PFSK-1 (cell line): Measurements from ENCODE around the gene CFAP73.

ENCODE experiments used
- POLR2AphosphoS5 ChIP-seq: IDR thresholded peaks from 2 replicates; pipeline ENCODE4 v1.6.1; 2012; ENCODE audit warnings: low read depth, mild to moderate bottlenecking, control low read depth, low read length, moderate library complexity
- SIN3A ChIP-seq: IDR thresholded peaks from 2 replicates; pipeline ENCODE4 v1.6.1; 2012; ENCODE audit warnings: mild to moderate bottlenecking, low read length, moderate library complexity, borderline replicate concordance; ENCODE audit not compliant: insufficient read depth

DNA sequence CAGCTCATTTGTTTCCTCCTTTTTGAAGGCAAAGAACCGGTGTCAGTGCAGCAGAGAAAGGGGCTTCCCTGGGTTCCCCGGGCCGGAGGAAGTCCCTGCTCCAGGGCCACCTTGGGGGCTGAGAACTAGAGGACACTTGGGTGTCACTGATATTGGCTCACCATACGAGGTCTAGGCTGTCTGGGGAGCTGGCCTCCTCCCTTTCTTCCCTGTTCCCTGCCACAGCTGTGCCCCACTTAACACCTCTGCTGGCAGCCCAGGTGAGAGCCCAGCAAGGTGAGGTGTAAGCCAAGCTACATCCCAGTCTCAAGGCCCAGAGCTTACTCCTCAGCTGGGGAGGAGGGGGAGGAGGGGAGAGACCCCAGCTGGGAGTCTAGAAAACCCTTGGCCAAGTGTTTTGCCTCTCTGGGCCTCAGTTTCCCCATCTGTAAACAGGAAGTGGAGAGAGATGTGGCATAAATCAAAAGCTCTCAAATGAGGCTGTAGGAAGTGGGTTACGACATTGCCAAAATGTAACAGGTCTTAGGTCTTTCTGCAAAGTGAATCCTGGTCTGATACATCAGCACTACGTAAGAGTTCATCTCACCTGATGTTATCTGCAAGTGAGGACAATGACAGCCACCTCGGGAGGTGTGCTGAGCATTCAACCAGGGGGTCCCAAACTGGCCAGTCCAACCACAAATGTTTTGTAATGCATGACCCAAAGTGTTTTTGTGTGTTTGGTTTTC is 39.5 kb upstream of the CFAP73 start:
- no peak for TF ChIP-seq POLR2AphosphoS5
- TF ChIP-seq SIN3A: no peak
